ENCODE results near the gene TTLL4.
A peak's percentile ranks its signal among the peaks of the same experiment; 100 is the strongest.
"Not testable (repeated sequence)": the region's sequence is repeated elsewhere in the genome, so short reads cannot be mapped to it uniquely, and the experiment has no call there.

Gene TTLL4

DNA sequence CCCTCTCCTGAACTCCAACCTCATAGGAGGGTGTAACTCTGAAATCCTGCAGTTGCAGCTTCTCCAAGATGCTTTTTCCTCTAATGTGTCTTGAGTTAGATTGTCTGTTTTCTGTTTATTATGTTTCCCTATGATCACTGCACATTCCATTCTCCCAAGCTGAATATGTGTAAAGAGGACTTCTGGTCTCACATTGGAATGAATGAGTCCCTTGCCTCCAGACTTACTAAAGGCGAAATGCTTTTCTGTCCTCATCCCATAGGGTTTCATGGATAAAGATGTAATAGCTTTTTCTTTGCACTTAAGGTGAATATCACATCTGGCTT lies 35.8 kb downstream of the TTLL4 start:
- no peak for DNase-seq

DNA sequence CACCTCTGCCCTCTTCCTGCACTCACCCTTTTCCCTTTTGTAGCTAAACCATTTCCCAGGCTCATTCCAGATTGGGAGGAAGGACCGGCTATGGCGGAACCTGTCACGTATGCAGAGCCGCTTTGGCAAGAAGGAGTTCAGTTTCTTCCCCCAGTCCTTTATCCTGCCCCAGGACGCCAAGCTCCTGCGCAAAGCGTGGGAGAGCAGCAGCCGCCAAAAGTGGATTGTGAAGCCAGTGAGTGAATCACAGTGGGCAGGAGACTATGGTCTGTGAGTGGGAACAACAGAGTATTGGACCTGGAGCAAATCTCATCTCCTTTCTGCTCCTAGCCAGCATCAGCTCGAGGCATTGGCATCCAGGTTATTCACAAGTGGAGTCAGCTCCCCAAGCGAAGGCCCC lies 36.3 kb downstream of the TTLL4 start:
- DNase-seq: no peak

DNA sequence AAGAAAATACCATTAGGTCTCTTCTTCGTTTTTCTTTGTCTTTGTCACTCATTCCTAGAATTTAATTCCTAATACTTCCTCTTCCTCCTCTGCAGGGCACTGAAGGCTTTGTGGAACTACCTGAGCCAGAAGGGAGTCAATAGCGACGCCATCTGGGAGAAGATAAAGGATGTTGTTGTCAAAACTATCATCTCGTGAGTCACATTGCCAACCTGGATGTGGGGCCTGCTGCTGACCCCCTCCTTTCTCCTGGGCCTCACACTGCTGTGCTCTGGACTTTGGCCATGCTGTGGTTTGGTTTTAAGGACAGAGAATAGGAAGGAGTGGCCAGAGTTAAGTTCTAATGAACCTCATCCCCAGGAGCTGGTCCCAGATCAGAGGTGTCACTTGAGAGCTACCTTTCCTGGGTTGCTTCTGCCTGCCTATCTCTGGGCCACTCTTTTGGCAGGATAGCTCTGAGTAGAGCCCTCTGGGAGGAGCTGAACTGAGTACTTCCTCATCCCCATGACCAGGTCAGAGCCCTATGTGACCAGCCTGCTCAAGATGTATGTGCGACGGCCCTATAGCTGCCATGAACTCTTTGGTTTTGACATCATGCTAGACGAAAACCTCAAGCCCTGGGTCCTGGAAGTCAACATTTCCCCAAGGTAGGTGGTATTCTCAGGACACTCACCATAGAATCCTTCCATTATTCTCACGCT lies 38.3 kb downstream of the TTLL4 start:
- no peak for DNase-seq

DNA sequence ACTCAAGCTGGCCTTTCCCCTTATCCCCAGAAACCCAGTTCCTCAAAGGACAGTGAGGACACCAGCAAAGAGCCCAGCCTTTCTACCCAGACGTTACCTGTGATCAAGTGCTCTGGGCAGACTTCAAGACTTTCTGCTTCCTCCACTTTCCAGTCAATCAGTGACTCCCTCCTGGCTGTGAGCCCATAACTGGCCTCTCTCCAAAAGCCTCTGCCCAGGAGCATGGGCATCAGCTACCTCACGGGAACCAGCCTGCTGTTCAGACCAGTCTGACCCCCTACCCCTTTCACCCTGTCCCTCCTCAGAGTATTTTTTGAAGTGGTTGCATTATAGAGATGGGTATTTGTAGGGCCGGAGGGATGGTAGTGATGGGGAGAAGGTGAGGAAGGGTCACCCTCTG lies 43.6 kb downstream of the TTLL4 start:
- no peak for DNase-seq

DNA sequence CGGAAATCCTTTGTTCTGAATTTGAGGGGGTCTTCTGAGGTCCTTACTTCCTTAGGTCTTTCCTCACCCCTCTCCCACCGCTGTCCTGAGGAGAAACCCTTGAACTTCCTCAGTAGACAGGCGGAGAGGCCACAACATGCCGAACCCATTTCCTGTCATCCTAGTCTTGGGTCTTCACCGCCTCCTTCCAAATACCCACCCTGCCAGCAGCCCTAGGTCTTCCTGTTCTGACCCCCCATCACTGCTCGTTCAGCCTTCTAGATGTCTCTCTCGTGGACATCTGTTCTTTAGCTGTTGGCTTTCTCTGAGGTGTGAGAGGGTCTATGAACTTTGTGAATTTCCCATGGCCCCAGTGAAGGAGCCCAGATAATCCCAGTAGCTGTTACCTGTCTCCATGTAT lies 44.1 kb downstream of the TTLL4 start:
- DNase-seq: no peak

DNA sequence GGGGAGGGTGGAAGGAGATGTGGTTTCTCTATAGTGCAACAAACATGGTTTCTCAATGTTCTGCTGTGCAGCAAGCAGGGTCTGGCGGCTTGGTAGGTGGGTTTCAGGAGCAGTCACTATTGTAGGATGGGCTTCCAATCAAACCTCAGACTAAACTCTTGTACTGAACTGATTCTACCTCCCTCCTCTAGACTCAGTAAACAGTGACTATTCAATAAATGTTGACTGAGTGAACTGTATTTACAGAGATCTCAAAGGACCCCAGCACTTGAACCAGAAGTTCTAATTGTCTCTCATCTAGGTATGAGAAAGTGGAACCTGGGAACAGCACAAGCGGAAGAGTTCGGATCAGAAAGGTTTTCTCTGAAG lies 44.5 kb downstream of the TTLL4 start:
- DNase-seq: no peak

DNA sequence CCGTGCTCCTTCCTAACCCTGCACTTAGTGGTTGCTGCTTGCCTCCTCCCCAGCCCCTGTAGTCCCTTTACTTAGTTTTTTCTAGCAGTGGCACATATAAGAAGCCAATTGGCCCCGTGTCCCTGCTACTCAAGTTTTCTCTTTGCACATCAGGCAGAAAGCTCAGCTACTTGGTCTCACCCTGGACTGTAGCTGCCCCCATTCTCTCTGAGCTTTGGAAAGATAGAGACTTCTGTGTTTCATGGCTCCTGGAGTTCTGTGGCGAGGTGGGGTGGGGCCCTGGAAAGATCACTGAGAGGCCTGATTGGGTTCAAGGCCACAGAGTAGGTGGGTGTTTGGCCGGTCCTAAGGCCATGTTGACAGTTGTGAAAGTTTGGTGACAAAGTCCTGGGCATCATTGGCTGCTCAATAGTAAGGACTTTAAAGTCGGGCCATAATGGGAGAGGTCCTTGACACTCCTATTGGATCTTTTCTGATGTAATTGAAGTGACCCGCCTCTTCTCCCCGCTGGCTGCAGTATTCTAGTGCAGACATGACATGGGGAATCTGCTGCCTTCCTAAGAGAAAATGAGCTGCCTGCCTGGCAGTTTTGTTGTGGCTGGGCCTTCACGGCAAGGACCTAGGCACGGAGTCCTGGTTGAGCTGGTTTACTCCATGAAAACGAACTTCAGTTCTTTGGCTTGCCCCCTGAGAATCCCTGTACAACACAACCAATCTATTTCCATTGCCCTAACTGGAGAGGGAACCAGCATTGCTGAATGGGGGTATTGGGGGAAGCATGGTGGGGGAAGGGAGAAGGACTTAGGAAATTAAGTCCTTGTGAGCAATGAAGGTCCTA lies 45.2 kb downstream of the TTLL4 start:
- no peak for DNase-seq

DNA sequence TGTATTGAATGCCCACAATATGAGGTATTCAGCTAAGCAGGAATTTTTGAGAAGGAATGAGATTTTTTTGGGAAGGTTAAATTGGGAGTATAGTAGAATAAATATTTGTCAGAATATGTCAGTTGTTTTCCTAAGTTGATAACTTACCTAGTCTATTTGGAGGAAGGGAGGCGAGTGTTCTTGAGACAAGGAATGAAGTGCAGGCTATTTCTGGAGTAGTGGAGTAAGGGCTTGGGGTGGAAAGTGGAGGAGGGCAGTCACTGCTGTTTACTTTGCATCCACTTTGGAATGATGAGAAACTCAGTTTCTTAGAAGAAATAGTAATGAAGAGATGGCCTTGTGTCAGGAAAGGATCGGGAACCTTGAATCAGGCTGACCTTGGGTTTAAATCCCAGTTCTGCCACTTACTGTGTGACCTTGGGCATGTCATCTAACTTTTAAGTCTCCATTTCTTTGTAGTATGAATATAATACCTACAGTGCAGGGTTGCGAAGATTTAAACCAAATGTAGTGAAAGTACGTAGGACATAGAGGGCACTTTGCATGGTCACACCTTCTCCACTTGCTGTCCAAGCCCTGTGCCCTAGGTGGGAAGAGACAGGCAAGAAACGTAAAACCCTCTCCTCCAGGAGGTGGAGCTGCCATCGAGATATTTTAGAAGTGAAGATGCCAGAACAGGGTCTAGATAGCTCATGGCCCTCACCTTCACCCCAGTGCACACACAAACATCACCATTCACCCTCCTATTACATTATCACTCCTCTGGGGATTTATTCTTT lies 46.2 kb downstream of the TTLL4 start:
- DNase-seq: no peak

DNA sequence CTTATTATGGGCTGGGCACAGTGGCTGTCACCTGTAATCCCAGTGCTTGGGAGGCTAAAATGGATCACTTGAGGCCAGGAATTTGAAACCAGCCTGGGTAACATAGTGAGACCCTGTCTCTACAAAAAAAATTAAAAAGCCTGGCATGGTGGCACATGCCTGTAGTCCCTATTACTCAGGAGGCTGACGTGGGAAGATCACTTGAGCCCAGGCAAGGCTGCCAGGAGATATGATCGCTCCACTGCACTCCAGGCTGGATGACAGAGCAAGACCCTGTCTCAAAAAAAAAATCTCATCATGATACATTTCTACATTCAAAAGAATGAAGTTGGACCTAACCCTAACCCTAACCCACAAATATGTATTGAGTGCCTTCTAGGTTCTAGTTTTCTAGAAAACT lies 51.2 kb downstream of the TTLL4 start:
- no peak for DNase-seq

DNA sequence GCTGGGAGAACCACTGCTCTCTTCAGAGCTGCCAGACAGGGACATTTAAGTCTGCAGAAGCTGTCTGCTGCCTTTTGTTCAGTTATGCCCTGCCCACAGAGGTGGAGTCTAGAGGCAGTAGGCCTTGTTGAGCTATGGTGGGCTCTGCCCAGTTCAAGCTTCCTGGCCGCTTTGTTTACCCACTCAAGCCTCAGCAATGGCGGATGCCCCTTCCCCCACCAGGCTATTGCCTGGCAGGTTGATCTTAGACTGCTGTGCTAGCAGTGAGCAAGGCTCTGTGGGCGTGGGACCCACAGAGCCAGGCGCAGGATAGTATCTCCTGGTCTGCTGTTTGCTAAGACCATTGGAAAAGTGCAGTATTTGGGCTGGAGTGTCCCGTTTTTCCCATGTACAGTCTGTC lies 62.1 kb downstream of the TTLL4 start:
- not testable (repeated sequence) for DNase-seq

DNA sequence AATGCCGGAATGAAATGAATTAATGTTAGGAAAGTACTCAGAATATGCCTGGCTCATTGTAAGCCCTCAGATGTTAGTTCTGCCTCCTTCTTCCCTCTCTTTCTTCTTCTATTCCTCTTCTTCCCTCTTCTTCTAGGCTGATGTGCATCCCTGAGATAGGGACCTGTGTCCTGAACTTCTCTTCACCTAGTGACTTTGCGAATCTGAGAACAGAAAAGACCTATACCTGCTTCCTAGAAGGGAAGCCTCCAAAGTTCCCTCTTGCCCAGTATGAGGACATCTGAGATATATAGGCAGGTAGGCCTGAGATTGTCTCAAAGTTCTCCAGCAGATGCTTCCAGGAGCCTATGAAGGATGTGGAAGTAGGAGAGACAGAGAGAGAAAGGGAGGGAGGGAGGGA lies 63.2 kb downstream of the TTLL4 start:
- no peak for DNase-seq

DNA sequence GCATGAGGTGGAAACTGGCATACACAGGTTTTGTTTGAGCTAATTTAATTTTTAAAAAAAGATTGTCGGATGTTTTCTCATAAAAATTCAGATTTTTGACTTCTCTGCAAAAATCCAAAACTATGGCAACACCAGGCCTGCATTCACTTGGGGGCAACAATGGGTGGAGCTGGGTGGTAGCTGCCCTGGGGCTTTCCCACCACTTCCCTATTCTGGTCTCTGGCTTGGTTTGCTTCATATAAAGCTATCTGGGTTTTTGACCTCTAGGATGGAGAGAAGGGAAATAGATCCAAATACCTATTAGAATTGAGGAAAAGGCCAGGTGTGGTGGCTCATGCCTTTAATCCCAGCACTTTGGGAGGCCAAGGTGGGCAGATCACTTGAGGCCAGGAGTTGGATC lies 65.9 kb downstream of the TTLL4 start:
- no peak for DNase-seq

DNA sequence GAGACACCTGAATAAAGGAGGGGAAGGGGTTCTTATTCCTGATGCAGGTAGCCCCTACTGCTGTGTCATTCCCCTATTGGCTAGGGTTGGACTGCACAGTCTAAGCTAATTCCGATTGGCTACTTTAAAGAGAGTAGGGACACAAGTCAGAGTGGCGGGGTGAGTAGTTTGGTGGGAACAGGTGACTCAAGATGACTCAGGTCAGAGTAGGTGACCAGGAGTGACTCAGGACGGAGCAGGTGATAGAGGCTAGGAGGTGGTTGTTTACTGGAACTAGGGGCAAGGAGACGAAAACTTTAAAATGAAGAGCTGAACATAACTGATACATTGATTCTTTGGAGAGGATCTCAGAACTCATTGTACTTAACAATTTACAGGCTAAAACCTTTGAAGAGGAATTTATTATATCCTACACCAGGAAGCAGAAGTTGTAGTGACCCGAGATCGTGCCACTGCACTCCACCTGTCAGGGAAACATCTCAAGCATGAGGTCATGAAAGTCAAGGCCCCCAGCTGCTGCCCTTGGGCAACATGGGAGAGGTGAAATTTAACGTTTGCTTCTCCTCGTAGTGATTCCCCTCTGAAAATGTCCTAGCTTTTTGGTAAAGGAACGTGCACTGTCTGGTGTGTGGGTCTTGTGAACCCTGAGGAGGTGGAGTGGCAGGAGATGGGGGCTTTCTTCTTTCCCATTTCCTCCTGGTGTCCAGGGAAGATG lies 66.8 kb downstream of the TTLL4 start:
- DNase-seq: no peak

DNA sequence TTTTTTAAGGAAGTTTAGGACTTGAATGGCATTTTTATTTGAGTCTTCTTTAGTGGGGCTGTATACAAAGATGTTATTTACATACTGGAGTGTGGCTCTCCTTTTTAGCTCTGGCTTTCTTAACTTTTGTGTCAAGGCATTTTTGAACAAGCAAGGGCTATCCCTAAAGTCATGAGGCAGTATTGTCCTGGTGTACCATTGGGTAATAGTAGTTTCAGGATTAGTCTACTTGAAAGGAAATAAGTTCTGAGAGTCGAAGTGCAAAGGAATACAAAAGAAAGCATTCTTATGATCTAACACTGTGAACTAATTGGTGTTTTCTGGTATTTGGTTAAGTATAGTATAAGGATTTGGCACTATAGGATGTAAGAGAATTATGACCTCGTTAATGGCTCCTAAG lies 69.4 kb downstream of the TTLL4 start:
- DNase-seq: no peak

DNA sequence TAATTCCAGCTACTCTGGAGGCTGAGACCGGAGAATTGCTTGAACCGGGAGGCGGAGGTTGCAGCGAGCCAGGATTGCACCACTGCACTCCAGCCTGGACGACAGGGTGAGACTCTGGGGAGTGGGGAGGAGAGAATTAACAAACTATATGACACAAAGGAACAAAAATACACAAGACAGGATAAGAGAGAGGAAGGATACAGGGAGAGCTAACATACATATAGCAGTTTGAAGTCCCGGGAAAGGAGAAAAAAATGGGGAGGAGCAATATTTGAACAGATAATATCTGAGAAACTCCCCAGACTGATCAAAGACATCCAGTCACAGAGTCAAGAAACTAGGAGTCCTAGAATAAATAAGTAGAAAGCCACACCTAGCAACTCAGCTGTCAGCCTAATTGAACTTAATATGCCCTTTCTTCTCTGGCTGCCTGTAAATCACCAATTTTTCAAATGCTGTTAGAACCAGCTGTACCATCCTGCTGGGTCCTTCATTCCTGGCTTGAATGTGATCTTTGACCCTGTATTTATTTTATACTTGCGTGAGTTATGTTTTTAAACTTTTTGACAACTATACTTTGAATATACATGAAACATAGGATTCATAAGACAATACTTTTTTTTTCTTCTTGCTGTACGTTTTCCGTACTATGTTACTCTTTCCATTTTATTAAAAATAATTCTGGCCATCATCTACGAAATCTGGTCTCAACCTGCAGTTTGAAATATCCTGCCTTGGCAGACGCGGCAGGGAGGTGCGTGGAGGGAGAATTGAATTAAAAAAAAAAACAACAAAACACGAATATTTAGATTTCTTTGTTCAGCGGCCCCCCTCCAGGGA lies 70.4 kb downstream of the TTLL4 start:
- no peak for DNase-seq

DNA sequence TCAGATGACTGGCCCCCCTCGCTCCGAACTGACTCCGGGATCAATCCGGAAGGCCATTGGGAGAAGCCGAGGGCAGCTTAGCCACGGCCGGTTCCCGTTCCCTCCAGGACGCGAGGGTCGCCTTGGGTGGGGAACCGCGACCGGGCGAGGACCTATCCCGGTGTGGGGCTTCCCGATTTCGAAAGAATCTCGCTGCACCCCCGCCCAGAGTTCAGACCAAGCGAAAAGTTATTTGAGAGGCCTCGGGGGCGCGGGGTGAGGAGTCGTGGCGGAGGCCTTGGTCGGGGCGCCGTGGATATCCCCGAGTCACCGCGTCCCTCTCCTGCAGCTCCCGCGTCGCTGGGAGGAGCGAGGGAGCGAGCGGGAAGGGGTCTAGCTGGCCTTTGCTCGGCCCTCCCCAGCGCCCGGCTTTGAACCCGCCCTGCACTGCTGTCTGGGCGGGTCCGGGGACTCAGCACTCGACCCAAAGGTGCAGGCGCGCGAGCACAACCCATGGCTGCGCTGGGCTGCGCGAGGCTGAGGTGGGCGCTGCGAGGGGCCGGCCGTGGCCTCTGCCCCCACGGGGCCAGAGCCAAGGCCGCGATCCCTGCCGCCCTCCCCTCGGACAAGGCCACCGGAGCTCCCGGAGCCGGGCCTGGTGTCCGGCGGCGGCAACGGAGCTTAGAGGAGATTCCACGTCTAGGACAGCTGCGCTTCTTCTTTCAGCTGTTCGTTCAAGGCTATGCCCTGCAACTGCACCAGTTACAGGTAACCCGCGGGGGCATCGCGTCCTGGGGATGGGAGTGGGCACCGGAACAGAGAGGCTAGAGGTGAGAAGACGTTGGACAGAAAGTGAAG lies 71.3 kb downstream of the TTLL4 start, which contains the start of gene CYP27A1:
CYP27A1 (plus strand) TSS at position 457 of the 837 bp plus-strand sequence; CDS start at position 493, 36 bp downstream.
- DNase-seq: peak; percentile 9

DNA sequence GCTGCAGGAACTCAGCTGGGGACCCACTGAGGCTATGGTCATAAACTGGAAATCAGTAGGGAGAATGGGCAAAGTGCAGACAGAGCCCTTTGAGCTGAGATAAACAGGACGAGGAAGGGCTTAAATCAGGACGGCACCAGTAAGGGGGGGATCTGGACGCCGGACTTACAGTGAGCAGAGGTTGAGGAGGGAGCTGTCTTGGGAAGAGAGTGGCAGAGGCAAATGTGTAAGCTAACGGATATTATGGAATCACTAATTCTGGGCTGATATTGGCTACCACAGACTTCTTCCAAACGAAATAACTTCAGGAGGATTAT lies 71.9 kb downstream of the TTLL4 start:
- DNase-seq: no peak

DNA sequence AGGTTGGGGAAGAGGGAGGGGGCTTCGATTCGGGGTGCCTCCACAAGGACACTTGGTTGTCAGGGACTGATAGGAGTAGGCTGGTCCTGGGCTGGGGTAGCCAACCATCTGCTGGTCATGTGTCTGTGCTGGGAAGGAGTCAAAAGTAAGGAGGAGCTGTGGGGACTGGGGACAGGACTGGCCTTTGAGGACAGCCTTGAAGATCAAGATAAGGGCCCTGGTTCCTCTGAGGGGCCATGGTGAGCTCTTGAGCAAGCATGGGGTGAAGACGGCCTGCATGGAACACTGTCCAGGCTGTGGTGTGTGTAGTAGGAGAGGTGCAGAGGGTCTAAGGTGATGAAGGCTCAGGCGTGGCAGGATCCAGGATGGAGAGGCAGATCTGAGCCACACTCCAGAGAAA lies 73.1 kb downstream of the TTLL4 start:
- no peak for DNase-seq

DNA sequence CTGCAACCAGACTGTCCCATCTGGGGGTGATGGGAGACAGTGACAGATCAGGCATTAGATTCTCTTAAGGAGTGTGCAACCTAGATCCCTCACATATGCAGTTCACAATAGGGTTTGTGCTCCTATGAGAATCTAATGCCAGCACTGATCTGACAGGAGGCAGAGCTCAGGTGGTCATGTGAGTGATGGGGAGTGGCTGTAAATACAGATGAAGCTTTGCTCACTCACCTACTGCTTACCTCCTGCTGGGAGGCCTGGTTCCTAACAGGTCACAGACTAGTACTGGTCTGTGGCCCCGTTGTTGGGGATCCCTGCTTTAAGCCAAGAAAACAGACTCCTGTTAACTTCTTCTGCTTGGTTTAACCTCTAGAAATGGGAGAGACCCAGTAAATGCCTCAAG lies 74.5 kb downstream of the TTLL4 start:
- DNase-seq: no peak

DNA sequence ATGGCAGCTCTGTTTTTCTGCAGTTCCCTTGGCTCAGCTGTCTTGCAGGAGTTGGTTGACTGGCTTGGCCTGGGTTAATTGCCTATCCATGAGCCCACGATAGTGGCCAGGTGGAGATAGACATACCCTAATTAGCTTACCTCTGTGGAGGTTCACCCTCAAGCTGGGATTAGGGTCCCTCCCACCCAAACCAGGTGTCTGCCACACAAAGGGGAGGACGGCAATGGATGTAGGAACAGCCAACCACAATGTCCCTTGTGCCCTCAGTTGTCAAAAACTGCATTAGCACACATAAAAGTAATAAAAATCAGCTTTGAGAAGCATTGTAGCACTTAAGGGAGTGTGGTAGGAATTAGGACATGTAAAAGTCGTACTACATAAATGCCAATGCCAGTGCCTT lies 75.5 kb downstream of the TTLL4 start:
- no peak for DNase-seq

DNA sequence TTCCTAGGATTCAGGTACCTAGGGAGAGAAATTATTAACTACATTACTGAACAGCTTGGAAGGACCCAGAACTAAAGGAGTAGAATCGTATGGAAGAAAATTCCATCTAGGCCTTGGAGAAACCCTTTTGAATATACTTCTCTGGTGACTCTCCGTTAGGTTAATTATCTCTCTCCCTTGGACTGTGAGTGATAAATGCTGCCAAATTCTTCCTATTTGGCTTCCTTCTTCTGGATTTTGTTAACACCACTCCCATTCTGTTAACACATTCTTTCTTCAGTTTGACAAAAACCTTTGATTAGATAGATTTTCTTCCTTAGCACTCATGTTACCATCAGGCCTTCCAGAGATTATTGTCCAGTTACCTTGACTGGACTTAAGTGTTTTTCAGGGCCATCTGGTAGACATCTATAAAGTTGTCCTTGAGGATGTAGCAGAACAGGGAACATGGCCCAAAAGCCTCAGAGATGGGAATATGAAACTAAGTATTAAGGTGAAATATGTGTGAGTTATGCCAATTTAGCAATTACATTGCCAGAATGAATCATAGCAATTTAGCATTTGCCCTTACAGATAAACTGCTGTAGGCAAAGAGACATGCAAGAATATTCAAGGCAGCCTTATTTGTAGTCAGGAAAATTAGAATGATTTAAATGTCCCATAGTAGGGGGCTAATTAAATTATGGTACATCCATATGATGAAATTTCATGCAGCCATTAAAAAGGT lies 78.1 kb downstream of the TTLL4 start:
- DNase-seq: no peak
